Glutamatergic neuron (in vitro differentiated cells): Measurements from ENCODE around the gene PRICKLE2. TPM values are rescaled to one million over a fixed set of nuclear protein-coding genes. Genes with fewer than 3 reads are reported as not detected.
A peak's percentile ranks its signal among the peaks of the same experiment; 100 is the strongest.

ENCODE experiments used
- DNase-seq: peaks from one replicate; pipeline ENCODE4 v3.0.0; 2022
- H3K27ac Mint-ChIP-seq: one replicate; pipeline ENCODE4 v1.8.0; 2020; ENCODE audit warnings: mild to moderate bottlenecking, mixed read lengths, inconsistent platforms; ENCODE audit not compliant: unreplicated experiment
- H3K27me3 Mint-ChIP-seq: one replicate; pipeline ENCODE4 v1.8.0; 2020; ENCODE audit warnings: mild to moderate bottlenecking, moderate library complexity, mixed read lengths, inconsistent platforms; ENCODE audit not compliant: unreplicated experiment
- H3K36me3 Mint-ChIP-seq: one replicate; pipeline ENCODE4 v1.8.0; 2020; ENCODE audit warnings: mild to moderate bottlenecking, mixed read lengths, inconsistent platforms; ENCODE audit not compliant: unreplicated experiment
- H3K4me1 Mint-ChIP-seq: one replicate; pipeline ENCODE4 v1.8.0; 2020; ENCODE audit warnings: mild to moderate bottlenecking, low read depth, mixed read lengths, inconsistent platforms; ENCODE audit not compliant: unreplicated experiment
- H3K4me3 Mint-ChIP-seq: one replicate; pipeline ENCODE4 v1.8.0; 2020; ENCODE audit warnings: mild to moderate bottlenecking, mixed read lengths, inconsistent platforms; ENCODE audit not compliant: unreplicated experiment
- H3K9me3 Mint-ChIP-seq: one replicate; pipeline ENCODE4 v1.8.0; 2020; ENCODE audit warnings: mild to moderate bottlenecking, moderate library complexity, mixed read lengths, inconsistent platforms; ENCODE audit not compliant: unreplicated experiment
- total RNA-seq: library from RNA; stranded (reverse); fragmentation: NEBNext Ultra II Directional; extraction: Animal tissue kit (Norgen Biotek cat#: 25700); gene quantifications from one replicate; pipeline ENCODE4 v1.2.1, GENCODE V29; 2021; ENCODE audit not compliant: unreplicated experiment
- TF ChIP-seq, protein P1 (sequence below): fragments of 200-600 bp; sonication (generic); IDR thresholded peaks from one replicate; pipeline ENCODE4 v1.5.0; 2021; ENCODE audit not compliant: partially characterized antibody, unreplicated experiment

Gene PRICKLE2
- total RNA-seq, 1 donor from 2014 or later = 18.9 TPM

- no peak for DNase-seq
- Mint-ChIP-seq H3K36me3 (peaks cover 23% of the 10 kb centered on the region), H3K4me3 (no peak overlapping the region), H3K9me3 (peaks cover 4% of the 10 kb centered on the region), H3K4me1 (peaks cover 33% of the 10 kb centered on the region), H3K27ac (no peak overlapping the region), H3K27me3 (no peaks in the 10 kb centered on the region)
- TF ChIP-seq, protein P1, sequence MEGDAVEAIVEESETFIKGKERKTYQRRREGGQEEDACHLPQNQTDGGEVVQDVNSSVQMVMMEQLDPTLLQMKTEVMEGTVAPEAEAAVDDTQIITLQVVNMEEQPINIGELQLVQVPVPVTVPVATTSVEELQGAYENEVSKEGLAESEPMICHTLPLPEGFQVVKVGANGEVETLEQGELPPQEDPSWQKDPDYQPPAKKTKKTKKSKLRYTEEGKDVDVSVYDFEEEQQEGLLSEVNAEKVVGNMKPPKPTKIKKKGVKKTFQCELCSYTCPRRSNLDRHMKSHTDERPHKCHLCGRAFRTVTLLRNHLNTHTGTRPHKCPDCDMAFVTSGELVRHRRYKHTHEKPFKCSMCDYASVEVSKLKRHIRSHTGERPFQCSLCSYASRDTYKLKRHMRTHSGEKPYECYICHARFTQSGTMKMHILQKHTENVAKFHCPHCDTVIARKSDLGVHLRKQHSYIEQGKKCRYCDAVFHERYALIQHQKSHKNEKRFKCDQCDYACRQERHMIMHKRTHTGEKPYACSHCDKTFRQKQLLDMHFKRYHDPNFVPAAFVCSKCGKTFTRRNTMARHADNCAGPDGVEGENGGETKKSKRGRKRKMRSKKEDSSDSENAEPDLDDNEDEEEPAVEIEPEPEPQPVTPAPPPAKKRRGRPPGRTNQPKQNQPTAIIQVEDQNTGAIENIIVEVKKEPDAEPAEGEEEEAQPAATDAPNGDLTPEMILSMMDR = no peak
Measured at GRCh38 chr3:64161481-64161952, 63.7 kb downstream of the PRICKLE2 start.

DNA sequence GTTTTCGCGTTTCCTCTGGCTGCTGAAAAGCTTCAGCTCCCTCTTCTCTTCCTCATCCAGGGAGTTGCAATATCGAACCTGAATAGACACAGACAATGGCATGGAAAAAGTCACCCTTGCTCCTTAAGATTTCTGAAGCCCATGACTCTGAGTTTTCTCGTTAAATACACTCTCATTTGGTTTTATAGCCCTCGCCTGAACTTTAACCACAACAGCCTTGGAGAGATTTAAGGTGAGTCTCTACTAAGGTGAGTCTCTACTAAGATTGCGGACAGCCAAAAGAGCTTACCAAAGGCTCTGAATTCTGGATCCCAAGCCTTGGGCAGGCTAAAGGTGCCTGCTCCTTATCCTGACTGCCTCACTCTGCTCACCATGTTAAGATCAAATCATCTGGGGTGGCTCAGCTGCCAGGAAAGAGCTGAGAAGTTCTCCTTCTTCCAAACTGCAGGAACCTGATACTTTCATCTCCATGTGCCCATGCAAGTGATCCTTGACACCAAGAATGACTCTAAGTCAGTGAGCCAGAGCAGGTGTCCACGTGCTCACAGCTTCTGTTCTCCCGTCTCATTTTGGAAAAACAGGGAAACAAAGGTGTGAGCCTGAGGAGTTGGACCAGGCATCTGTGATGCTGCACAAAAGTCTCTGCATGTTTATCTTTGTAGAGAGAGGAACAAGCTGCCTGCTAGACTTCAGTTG is 65.1 kb downstream of the PRICKLE2 start:
- H3K4me3 Mint-ChIP-seq = no peak overlapping the region
- DNase-seq = no peak
- peaks cover 4% of the 10 kb centered on the region for H3K9me3 Mint-ChIP-seq
- TF ChIP-seq, protein P1 = no peak
- no peaks in the 10 kb centered on the region for H3K27me3 Mint-ChIP-seq
- H3K27ac Mint-ChIP-seq = no peak overlapping the region
- peaks cover 30% of the 10 kb centered on the region for H3K4me1 Mint-ChIP-seq
- peaks cover 16% of the 10 kb centered on the region for H3K36me3 Mint-ChIP-seq

GRCh38 chr3:64158334-64158733 is 66.9 kb downstream of the PRICKLE2 start:
- peaks cover 4% of the 10 kb centered on the region for H3K9me3 Mint-ChIP-seq
- TF ChIP-seq, protein P1 = no peak
- H3K4me1 Mint-ChIP-seq = peaks cover 25% of the 10 kb centered on the region
- H3K27me3 Mint-ChIP-seq = no peaks in the 10 kb centered on the region
- H3K4me3 Mint-ChIP-seq = no peak overlapping the region
- peaks cover 16% of the 10 kb centered on the region for H3K36me3 Mint-ChIP-seq
- no peak for DNase-seq
- no peak overlapping the region for H3K27ac Mint-ChIP-seq

DNA sequence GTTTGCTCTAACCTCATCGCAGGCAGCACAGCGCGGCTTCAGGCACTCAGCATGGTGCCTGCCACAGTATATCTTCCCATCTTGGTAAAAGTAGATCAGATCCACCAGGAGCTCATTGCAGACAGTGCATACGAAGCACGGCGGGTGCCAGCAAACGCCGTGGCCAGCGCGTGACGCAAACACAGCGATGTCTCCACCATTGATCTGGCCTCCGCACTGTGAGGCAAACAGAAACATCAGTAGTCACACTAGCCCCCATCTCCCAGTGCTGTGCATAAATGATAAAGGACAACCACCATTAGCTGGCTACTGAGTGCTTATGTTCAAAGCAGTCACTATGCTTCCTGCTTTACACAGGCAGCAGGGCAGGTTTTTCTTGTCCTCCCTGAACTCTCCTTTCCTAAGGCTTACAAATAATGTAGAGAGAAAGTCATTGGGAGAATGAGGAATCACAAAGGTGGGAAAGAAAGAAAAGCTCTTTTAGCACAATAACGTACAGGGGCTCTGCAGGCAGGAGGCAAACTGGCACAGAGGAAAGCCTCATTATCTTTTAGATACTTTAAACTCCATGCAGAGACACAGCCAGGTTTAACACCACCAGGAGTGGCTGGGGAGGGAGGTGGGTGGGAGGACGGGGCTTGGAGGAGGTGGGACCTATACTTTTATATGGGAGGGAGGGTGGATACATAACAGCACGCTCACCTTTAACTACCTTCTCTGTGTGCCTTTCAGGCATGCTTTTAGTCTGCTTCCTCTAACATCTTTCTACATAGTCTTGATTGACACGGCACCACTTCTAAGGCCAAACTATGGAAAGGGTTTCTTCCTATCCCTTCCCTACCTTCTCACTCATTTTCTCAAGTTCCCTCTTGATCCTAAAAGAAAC is 67.9 kb downstream of the PRICKLE2 start:
- TF ChIP-seq, protein P1 = no peak
- no peak for DNase-seq
- Mint-ChIP-seq H3K4me3 (no peak overlapping the region), H3K9me3 (peaks cover 4% of the 10 kb centered on the region), H3K4me1 (peaks cover 20% of the 10 kb centered on the region), H3K27ac (peak overlapping the region; percentile 18), H3K36me3 (peaks cover 16% of the 10 kb centered on the region), H3K27me3 (no peaks in the 10 kb centered on the region)
